HG03280 (cell line): ENCODE measurements around the gene DCST1.
"Not testable (repeated sequence)": the region's sequence is repeated elsewhere in the genome, so short reads cannot be mapped to it uniquely, and the experiment has no call there.

Source experiments
- ATAC-seq: cut with Tn5 transposase; IDR thresholded peaks from one replicate; pipeline ENCODE4 v1.9.1; 2021; ENCODE audit warnings: mild to moderate bottlenecking, moderate library complexity; ENCODE audit not compliant: unreplicated experiment

DCST1 gene, protein sequence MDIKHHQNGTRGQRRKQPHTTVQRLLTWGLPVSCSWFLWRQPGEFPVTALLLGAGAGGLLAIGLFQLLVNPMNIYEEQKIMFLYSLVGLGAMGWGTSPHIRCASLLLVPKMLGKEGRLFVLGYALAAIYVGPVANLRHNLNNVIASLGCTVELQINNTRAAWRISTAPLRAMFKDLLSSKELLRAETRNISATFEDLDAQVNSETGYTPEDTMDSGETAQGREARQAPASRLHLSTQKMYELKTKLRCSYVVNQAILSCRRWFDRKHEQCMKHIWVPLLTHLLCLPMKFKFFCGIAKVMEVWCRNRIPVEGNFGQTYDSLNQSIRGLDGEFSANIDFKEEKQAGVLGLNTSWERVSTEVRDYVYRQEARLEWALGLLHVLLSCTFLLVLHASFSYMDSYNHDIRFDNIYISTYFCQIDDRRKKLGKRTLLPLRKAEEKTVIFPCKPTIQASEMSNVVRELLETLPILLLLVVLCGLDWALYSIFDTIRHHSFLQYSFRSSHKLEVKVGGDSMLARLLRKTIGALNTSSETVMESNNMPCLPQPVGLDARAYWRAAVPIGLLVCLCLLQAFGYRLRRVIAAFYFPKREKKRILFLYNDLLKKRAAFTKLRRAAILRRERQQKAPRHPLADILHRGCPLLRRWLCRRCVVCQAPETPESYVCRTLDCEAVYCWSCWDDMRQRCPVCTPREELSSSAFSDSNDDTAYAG

DNA sequence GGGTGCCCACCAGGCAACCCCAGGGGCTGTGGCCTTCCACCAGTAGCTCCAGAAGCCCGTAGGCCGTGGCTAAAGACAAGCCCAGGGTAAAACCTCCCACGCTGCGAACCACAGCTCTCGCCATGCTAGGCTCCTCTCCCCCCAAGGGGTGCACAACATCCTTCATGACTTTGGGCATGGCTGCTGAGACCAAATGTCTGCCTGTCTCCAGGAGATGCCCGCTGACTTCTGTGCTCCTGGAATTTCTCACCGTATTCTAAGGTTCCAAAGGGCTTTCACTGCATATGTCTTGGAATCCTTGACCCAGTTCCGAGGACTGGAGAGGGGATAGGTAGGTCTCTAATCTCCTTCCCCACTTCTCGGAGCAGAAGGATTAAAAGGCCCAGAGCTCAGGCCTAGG lies at the start of gene DCST1, which contains the start of gene DCST2:
Gene DCST1 (plus strand): TSS at position 301 of the 400 bp plus-strand sequence. CDS start 213 bp downstream, outside the sequence.
Gene DCST2 (minus strand): TSS at position 258 of the 400 bp plus-strand sequence. CDS start 80 bp downstream, at position 178.
- ATAC-seq = no peak

DNA sequence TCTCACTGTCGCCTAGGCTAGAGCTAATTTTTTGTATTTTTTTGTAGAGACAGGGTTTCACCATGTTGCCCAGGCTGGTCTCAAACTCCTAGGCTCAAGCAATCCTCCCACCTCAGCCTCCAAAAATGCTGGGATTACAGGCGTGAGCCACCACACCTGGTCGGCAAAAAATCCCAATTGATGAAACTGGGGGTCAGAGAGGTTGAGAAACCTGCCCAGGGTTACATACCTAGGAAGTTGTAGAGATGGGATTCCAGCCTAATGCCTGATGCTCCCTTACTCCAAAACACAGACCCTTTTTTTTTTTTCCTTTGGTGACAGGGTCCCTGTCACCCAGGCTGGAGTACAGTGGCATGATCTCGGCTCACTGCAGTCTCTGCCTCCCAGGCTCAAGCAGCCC lies 46.9 kb upstream of the DCST1 start:
- not testable (repeated sequence) for ATAC-seq

DNA sequence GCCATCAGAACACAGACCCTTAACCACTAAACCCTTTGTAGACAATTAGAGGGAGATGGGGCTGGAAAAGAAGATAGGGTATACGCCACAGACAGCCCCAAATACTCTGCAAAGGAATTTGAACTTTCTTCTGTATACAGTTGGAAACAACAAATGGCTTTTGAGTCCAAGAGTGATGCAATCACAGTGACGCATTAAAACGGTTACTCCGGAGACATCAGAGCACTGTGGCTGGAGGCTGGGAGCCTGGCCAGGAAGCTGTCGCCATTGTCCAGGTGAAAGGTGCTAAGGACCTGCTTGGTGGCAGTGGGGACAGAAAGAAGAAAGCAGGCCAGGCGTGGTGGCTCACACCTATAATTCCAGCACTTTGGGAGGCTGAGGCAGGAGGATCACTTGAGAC lies 46.3 kb upstream of the DCST1 start:
- ATAC-seq = no peak

DNA sequence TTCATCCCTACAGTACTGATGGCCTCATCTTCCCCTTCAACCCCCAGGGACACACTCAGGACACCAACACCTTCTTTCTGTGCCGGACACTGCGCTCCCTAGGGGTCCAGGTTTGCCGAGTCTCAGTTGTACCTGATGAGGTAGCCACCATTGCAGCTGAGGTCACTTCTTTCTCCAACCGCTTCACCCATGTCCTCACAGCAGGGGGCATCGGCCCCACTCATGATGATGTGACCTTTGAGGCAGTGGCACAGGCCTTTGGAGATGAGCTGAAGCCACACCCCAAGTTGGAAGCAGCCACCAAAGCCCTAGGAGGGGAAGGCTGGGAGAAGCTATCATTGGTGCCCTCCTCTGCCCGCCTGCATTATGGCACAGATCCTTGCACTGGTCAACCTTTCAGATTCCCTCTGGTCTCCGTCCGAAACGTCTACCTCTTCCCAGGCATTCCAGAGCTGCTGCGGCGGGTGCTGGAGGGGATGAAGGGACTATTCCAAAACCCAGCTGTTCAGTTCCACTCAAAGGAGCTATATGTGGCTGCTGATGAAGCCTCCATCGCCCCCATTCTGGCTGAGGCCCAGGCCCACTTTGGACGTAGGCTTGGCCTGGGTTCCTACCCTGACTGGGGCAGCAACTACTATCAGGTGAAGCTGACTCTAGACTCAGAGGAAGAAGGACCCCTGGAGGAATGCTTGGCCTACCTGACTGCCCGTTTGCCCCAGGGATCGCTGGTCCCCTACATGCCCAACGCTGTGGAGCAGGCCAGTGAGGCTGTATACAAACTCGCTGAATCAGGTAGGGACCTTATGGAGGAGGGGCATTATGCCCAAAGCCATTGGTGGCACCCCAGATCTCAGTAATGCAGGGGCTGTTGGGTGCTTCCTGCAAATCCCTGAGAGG lies 45.3 kb upstream of the DCST1 start:
- no peak for ATAC-seq

DNA sequence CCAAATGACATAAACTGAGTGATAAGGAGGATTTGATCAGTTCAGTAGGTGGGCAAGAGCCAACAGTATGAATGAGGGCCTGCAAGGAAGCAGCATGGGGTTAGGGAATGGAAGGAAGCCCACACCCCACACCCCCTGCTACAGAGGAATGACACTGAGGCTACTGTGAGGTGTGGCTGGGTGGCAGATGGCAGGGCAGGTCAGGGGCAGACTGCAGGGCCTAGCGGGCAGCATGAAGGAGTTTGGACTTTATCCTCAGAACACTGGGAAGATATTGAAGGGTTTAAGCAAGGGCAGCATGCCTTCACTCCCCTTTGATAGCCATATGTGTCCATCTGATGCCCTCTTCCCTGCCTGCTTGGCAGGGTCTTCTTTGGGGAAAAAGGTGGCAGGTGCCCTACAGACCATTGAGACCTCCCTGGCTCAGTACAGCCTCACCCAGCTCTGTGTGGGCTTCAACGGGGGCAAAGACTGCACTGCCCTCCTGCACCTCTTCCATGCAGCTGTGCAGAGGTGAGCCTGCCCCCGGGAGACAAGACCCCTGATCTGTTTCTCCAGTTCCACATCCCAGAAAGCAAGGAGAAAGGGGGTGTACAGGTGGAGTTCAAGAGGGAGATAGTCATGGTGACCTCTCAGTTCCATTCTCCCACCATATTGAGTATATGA lies 44.3 kb upstream of the DCST1 start:
- ATAC-seq = no peak

DNA sequence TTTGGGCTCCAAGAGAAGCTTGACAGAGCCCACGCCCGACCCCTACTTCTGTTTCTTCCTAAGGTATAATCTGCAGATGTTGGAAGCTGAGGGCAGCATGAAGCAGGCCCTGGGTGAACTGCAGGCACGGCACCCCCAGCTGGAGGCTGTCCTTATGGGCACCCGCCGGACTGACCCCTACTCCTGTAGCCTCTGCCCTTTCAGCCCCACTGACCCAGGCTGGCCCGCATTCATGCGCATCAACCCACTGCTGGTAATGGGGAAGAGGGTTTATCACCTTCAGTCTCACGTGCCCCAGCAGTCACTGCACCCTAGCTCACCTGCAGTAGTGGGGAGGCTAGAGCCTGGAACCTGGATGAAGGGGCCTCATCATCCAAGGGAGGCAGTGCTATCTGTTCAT lies 43.3 kb upstream of the DCST1 start:
- ATAC-seq = no peak

DNA sequence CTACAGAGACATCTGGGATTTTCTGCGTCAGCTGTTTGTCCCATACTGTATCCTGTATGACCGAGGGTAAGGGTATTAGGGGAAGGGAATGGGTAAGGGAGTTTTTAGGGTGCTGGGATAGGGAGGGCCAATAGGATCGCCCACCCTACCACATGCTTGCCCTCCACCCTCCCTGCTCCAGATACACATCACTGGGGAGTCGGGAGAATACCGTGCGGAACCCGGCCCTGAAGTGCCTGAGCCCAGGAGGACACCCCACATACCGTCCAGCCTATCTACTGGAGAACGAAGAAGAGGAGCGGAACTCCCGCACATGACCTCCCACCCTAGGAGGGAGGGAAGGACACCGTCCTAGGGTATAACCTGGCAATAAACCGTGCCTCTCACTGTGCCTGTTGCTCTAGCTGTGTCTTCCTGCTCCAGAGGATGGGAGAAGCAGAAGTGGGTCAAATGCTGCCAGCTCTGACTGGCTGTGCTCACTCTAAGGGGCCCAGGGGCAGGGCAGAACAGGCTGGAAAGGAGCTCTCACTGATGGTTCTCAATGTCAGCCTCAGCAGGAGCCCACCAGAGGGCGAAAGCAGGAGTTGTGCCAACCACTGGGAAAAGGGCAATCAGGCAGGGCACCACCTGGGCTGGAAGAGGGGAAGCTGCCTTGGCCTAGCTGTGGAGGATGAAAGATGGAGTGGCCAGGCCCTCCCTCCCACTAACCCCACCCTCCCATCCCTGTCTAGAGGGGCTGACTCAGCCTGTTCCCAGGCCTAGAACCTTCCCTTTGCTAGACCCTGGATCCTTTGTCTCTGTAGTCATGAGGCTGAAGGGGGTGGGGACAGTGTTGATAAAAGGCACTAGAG lies 40.7 kb upstream of the DCST1 start:
- no peak for ATAC-seq

DNA sequence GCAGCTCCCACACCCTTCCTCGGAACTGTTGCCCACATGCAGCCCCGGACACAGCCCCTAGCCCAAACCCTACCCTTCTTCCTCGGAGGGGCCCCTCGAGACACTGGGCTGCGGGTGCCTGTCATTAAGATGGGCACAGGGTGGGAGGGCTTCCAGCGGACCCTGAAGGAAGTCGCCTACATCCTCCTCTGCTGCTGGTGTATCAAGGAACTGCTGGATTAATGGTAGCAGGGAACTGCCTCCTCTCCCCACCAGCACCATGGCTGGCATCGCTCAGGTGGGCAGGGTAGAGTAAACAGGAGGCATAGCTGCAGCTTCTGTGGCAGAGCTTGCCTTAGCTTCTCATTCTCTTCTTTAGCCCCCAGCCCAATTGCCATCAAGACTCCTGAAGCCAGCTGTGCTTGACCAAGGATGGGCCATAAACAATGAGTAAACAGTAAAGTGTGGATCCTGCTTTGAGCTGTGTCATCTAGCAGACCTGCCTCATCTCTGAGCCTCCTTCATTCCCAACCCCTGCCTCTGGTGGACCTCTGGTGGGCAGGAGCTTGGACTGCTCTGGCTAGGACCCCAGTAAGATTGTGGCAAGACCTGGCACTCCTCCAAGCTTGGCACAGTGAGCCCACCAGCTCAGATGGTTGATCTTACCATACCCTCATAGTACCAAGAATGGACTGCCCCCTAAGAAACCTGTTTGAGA lies 39.9 kb upstream of the DCST1 start, which contains the start of gene LENEP:
Gene LENEP (plus strand): TSS at position 15 of the 697 bp plus-strand sequence. CDS start 22 bp downstream, at position 37.
- no peak for ATAC-seq

DNA sequence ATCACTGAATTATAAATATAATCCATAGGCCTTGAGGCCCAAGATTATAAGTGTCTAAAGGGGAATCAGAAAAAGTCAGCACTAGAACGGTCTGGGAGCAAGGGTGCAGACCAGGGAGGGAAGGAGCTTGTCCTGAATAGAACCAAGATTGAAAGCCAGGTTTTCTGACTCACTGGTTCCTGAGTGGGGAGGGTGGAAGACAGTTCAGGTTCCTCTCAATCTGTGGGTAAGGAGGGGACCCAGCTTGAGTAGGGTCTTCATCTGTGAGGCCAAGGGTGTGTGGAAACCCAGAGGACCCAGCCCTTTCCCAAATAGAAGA lies 39.4 kb upstream of the DCST1 start:
- ATAC-seq = no peak

DNA sequence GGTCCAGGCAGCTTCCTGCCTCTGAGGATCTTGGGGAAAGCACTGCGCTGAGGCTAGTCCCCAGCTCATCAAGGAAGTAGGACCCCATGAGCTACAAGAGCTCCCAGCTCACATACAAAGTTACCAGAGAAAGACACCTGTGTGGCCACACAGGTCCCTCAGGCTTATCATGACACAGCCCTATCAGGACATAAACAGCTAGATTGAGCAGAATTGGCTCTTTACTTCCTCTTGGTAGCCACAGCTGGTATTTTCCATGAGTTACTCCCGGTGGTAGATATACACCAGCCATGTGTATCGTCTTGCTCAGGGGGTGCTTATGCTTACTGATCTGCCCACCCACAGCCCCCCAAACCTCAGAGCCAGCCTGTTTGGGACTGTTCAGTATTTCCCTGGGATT lies 39.0 kb upstream of the DCST1 start:
- no peak for ATAC-seq

DNA sequence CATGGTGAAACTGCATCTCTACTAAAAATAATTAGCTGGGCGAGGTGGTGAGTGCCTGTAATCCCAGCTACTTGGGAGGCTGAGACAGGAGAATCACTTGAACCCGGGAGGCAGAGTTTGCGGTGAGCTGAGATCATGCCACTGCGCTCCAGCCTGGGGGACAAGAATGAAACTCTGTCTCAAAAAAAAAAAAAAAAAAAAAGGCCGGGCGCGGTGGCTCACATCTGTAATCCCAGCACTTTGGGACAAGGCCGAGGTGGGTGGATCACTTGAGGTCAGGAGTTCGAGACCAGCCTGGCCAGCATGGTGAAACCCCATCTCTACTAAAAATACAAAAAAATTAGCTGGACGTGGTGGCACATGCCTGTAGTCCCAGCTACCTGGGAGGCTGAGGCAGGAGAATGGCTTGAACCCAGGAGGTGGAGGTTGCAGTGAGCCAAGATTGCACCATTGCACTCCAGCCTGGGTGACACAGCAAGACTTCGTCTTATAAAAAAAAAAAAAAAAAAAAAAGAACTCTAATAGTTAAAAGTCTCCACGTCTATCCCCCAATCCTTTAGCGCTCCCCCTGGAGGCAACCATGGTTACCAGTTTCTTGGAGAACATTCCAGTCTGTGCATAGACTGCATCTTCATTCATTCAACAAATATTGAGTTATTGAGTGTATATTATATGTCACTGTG lies 38.2 kb upstream of the DCST1 start:
- not testable (repeated sequence) for ATAC-seq

DNA sequence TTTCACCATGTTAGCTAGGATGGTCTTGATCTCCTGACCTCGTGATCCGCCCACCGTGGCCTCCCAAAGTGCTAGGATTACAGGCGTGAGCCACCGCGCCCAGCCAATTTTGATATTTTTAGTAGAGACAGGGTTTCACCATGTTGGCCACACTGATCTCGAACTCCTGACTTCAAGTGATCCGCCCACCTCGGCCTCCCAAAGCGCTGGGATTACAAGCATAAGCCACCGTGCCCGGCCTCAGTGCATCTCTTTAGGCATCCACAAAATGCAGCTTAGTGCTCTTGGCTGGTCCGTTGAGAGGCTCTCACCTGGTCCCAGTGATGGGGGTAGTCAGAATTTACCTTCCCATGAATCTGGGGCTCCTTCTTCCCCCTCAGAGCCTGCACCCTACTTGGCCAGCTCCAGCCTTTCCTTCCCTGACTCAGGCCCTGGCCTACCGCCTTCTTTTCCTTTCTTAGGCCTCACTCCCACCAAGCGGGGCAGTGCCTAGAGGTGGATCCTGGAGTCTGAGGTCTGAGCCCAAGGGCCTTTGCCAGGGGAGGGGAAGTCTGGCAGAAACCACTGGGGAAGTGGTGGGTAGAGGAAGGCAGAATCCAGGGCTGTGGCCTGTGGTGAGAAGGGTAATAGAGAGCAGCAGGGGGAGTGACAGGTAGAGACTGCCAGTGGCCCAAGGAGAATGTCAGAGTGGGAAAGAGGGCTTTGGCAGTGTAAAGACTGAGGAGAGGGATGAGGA lies 36.5 kb upstream of the DCST1 start:
- ATAC-seq = no peak

DNA sequence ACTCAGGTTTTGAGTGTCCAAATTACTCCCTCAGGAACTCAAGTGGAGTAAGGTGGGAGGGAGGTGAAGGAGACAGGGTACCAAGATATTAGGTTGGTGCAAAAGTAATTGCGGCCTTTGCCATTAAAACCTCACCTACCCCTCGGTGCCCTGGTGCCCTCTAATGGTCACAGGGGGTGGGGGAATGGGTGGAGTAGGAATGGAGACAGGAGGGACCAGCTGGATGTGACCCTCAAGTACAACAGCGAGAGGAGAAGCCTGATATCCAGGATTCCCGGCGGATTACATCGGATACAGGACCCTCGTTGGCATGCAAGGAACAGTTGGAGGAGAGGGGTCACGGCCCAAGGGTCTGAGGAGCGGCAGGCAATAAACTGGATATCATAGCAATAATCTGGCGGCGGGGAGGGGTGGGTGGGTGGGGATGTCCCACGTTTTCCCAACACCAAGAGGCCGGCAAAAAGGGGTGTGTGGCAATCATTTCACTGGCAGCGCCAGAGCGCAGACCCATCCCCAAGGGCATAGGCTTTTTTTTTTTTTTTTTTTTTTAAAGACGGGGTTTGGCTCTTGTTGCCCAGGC lies 35.3 kb upstream of the DCST1 start:
- ATAC-seq = no peak

DNA sequence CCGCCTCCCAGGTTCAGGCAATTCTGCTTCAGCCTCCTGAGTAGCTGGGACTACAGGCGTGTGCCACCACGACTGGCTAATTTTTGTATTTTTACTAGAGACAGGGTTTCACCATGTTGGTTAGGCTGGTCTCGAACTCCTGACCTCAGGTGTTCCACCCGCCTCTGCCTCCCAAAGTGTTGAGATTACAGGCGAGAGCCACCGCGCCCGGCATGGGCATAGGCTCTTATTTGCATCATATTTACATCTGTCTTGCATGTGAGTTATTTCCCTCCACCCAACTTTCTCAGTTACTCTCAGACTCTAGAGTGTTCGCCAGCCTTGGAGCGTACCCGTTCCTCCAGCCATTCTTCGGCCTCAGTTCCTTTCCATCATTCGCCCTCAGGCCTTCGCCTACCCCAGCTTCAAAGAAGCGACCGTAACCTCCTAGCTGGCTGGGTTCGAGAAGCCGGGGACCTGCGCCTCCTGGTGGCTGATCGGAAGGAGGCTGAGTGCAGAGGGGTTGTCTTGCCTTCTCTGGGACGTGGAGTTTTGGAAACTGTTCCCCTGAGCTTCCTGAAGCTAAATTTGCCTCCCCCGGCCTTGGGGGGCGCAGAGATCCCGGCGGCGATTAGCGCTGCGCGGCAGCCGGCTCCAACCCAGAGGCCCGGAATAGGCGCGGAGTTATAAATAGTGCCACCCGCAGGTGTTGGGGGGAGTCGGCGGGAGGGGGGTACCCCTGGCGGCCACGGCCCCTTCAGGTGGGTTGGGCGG lies 34.6 kb upstream of the DCST1 start:
- no peak for ATAC-seq

DNA sequence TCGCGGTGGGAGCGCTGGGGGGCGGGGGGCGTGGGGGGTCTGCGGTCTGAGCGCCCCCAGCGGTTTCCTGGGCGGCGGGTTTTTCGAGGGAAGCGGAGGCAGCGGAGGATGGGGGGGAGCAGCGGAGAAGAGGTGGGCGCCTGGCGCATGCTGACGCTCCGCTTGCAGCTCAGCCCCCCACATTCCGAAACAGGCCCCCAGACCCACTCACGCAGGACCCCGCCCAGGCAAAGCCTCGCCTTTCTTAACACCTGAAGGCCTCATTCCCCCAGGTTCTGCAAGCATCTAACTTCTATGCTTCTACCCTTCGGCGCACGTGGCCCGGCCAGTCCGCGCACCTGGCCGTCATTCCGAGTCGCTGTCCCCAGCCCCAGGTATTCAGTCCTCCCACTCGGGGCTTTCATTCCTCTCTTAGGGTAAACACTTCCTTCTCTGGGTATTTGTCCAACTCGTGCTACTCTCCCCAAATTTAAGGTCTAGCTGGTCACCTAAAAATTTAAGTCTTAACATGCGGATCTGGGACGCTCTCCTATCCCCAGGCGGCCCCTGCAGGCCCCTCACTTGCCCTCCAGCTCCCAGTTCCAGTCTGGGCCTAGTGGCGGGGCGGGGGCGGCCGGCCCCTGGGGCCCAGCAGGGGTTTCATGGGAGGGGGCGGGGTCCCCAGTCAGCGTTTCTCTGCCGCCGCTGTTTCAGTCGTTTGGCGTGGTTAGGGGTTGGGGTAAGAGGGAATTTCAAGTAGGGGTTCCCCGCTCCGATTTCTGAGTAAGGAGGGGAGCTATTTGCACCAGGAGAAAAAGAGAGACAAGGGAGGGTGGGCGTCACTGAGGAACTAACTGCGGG lies 33.8 kb upstream of the DCST1 start:
- ATAC-seq = no peak

DNA sequence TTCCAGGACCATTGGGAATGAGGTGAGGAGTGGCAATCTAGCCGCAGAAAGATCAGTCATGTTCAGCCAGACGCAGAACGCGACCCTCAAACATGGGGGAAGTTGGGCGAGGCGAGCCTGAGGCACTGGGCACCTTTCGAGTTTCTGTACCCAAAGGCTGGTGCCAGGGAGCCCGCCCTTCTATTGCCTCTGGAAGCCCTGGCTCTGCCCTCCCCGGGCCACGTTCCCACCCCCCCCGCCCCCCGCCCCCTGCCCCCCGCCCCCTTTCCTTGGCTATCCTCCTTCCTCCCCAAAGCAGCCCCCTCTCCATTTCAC lies 33.3 kb upstream of the DCST1 start:
- no peak for ATAC-seq
